ENCODE data around the gene INPP5F. TPM values are rescaled to one million over a fixed set of nuclear protein-coding genes. Genes with fewer than 3 reads are reported as not detected.

INPP5F gene
- total RNA-seq, 6 donors from 2014 or later, result 6.7 to 14.4 (median 10.1) TPM

DNA sequence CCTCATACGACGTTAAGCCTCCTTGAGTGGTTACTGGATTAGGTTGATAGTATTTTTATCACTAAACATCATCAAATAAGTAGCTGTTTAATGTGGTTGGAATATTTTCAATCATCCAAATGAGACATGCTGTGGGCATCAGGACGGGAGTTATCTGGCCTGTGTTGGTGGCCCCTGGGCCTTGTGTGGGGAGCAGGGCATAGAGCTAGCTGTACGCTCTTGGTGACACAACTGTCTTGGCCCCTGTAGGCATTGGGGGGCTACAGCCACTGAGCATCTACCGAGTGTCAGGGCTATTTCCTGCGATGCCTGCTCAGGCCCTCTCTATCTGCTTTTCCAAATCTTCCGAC, 46.4 kb upstream of the INPP5F start:
- peaks cover 12 to 33% (median 24%) of the 10 kb centered on the region in 4 donors for H3K4me1 ChIP-seq
- no peak overlapping the region for H3K27ac ChIP-seq
- no peaks in the 10 kb centered on the region for H3K27me3 ChIP-seq
- peaks cover 16 to 36% (median 29%) of the 10 kb centered on the region in 4 donors for H3K36me3 ChIP-seq
- no peak for ATAC-seq (ENCODE audit: low FRiP score in 2 of 2)
- DNase-seq, result no peak
- no peaks in the 10 kb centered on the region for H3K9me3 ChIP-seq
- TF ChIP-seq POLR2AphosphoS5 (IDR thresholded peaks at IDR 0.05) (no peak), POLR2A (IDR thresholded peaks at IDR 0.05) (no peak), EP300 (IDR thresholded peaks at IDR 0.05) (no peak)
- TF ChIP-seq, protein P1, sequence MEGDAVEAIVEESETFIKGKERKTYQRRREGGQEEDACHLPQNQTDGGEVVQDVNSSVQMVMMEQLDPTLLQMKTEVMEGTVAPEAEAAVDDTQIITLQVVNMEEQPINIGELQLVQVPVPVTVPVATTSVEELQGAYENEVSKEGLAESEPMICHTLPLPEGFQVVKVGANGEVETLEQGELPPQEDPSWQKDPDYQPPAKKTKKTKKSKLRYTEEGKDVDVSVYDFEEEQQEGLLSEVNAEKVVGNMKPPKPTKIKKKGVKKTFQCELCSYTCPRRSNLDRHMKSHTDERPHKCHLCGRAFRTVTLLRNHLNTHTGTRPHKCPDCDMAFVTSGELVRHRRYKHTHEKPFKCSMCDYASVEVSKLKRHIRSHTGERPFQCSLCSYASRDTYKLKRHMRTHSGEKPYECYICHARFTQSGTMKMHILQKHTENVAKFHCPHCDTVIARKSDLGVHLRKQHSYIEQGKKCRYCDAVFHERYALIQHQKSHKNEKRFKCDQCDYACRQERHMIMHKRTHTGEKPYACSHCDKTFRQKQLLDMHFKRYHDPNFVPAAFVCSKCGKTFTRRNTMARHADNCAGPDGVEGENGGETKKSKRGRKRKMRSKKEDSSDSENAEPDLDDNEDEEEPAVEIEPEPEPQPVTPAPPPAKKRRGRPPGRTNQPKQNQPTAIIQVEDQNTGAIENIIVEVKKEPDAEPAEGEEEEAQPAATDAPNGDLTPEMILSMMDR (IDR thresholded peaks at IDR 0.05), result no peak
- WGBS, 2 donors, result 92 to 97% methylated on average over 7 of the region's 7 CpGs
- H3K4me3 ChIP-seq, result no peak overlapping the region

- DNase-seq (peak in 1 of 2 donors; percentile 57), ATAC-seq (ENCODE audit: low FRiP score in 2 of 2) (peak in 1 of 2 donors; percentile 9)
- Histone ChIP-seq H3K36me3 (peaks cover 15 to 30% (median 24%) of the 10 kb centered on the region in 4 donors), H3K4me3 (no peak overlapping the region), H3K9me3 (no peaks in the 10 kb centered on the region), H3K27ac (peak overlapping the region in 3 of 4 donors; percentile 23 to 46 (median 31)), H3K4me1 (peaks cover 12 to 33% (median 24%) of the 10 kb centered on the region in 4 donors), H3K27me3 (no peaks in the 10 kb centered on the region)
- TF ChIP-seq, protein P1 (IDR thresholded peaks at IDR 0.05), result no peak
- TF ChIP-seq POLR2AphosphoS5 (IDR thresholded peaks at IDR 0.05), result peak; percentile 27 to 33
- 41 to 44% methylated on average over 3 to 4 of the region's 4 CpGs for WGBS, 2 donors
Observed at GRCh38 chr10:119680050-119680449, 45.8 kb upstream of the INPP5F start.

- TF ChIP-seq, protein P1 (IDR thresholded peaks at IDR 0.05), result no peak
- TF ChIP-seq POLR2AphosphoS5 (IDR thresholded peaks at IDR 0.05), result no peak
- no peak for TF ChIP-seq EP300 (IDR thresholded peaks at IDR 0.05)
- TF ChIP-seq POLR2A (IDR thresholded peaks at IDR 0.05), result no peak
- peaks cover 12 to 33% (median 24%) of the 10 kb centered on the region in 4 donors for H3K4me1 ChIP-seq
- peaks cover 15 to 26% (median 20%) of the 10 kb centered on the region in 4 donors for H3K36me3 ChIP-seq
- WGBS, 2 donors, result 52 to 55% methylated on average over 9 of the region's 9 CpGs
- no peak overlapping the region for H3K4me3 ChIP-seq
- no peaks in the 10 kb centered on the region for H3K27me3 ChIP-seq
- peak in 1 of 2 donors; percentile 21 for ATAC-seq (ENCODE audit: low FRiP score in 2 of 2)
- no peaks in the 10 kb centered on the region for H3K9me3 ChIP-seq
- H3K27ac ChIP-seq, result peak overlapping the region in 2 of 4 donors; percentile 31 to 46
- no peak for DNase-seq
Observed at GRCh38 chr10:119680650-119681081, 45.2 kb upstream of the INPP5F start.

- peak overlapping the region; percentile 35 to 82 (median 56) for H3K27ac ChIP-seq
Observed at GRCh38 chr10:119686465-119687191, 39.2 kb upstream of the INPP5F start.

More at GRCh38 chr10:119686465-119687191, 39.2 kb upstream of the INPP5F start:
- TF ChIP-seq EP300 (IDR thresholded peaks at IDR 0.05) (no peak), POLR2AphosphoS5 (IDR thresholded peaks at IDR 0.05) (peak in 1 of 2 donors; percentile 25), POLR2A (IDR thresholded peaks at IDR 0.05) (no peak)
- TF ChIP-seq, protein P1 (IDR thresholded peaks at IDR 0.05), result peak; percentile 85 to 95 (median 90)
- Histone ChIP-seq H3K4me3 (peak overlapping the region in 2 of 4 donors; percentile 28 to 40), H3K4me1 (peaks cover 17 to 22% (median 18%) of the 10 kb centered on the region in 4 donors), H3K27me3 (no peaks in the 10 kb centered on the region), H3K36me3 (no peaks in the 10 kb centered on the region), H3K9me3 (no peaks in the 10 kb centered on the region)
- ATAC-seq (ENCODE audit: low FRiP score in 2 of 2) (peak; percentile 92 to 93), DNase-seq (peak; percentile 62 to 84)
- WGBS, 2 donors, result 21 to 24% methylated on average over 23 to 24 of the region's 24 CpGs

All from upper lobe of left lung (tissue), 6 donors.